Measurements from ENCODE around the gene PHLDB1. TPM values are rescaled to one million over a fixed set of nuclear protein-coding genes. Genes with fewer than 3 reads are reported as not detected.

Gene PHLDB1
- polyA plus RNA-seq, 1 of the 3 experiments (the other 2 are of a cell fraction) = 89.4 TPM

DNA sequence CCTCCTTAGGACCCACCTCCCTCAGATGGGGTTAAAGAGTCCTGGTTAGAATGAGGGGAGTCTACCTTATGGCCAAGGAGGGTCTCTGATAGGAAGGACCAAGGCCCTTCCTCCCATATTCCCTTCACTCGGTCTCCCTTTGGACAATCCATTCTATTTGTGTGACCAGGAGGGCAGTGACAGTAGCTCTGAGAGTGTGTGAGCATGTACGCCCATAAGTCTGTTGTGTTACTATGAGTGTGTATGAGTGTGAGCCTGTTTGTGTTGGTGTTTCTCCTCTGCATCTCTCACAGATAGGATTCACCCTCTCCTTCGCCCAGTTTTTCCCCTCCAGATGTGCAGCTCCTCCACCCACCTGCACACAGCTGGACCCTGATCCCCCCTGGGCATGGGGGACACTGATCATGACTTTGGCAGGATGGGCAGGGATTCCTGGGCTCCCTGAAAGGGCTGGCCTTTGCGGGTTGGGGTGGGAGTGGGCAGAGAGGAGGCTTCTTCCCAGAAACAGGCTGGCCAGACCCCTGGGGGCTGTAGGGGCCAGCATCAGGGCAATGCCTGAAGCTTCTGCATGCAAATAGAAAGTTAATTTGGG lies 14.5 kb downstream of the PHLDB1 start:
- Histone ChIP-seq H3K36me3 (replicated peaks in 1 of 2; ENCODE audit: control insufficient read depth in 1 of 2, insufficient read depth in 2 of 2, low read length in 1 of 2) (peaks cover 16 to 27% of the 10 kb centered on the region in 2 experiments), H3K9me3 (no peaks in the 10 kb centered on the region), H3K79me2 (ENCODE audit: insufficient read depth) (peaks cover 68% of the 10 kb centered on the region), H3K27ac (ENCODE audit: low read depth in 2 of 2, low read length in 1 of 2) (peak overlapping the region; percentile 97 to 100), H3K9me2 (no peaks in the 10 kb centered on the region), H2AFZ (ENCODE audit: low read depth) (no peak overlapping the region), H3K27me3 (ENCODE audit: insufficient read depth) (no peaks in the 10 kb centered on the region), H3K4me2 (peak overlapping the region; percentile 100), H3K4me3 (ENCODE audit: low read depth in 2 of 2, low read length in 1 of 2) (peak overlapping the region; percentile 79 to 95), H3K4me1 (ENCODE audit: control insufficient read depth in 1 of 2, insufficient read depth in 2 of 2, low read depth in 1 of 2, low read length in 1 of 2) (peaks cover 43 to 66% of the 10 kb centered on the region in 2 experiments), H3K9ac (peak overlapping the region; percentile 86), H3F3A (replicated peaks; ENCODE audit: insufficient read depth) (peaks cover 57% of the 10 kb centered on the region), H4K20me1 (ENCODE audit: insufficient read depth) (peaks cover 35% of the 10 kb centered on the region)
- CTCF ChIA-PET = interaction anchor here (0.6 to 8.1 kb wide), 8 partner anchors 10 to 716 kb away, joined by 3 to 63 read pairs (median 4); partner anchors contain the start of gene PHLDB1
- POLR2A ChIA-PET = interaction anchor here (0.7 to 3.1 kb wide), 8 partner anchors 9 to 169 kb away, joined by 3 to 30 read pairs (median 5); partner anchors contain the start of genes DDX6 and PHLDB1
- no peak for DNase-seq
- peak; percentile 3; the same call in 1 of the 2 replicates for TF ChIP-seq RCOR1 (IDR thresholded peaks at IDR 0.05; ENCODE audit: low read length)
- no peak for TF ChIP-seq CHD2 (IDR thresholded peaks at IDR 0.05; ENCODE audit: low read length, partially characterized antibody)
- 8% methylated on average over 2 of the region's 4 CpGs for WGBS (ENCODE audit: low lambda C conversion rate)

DNA sequence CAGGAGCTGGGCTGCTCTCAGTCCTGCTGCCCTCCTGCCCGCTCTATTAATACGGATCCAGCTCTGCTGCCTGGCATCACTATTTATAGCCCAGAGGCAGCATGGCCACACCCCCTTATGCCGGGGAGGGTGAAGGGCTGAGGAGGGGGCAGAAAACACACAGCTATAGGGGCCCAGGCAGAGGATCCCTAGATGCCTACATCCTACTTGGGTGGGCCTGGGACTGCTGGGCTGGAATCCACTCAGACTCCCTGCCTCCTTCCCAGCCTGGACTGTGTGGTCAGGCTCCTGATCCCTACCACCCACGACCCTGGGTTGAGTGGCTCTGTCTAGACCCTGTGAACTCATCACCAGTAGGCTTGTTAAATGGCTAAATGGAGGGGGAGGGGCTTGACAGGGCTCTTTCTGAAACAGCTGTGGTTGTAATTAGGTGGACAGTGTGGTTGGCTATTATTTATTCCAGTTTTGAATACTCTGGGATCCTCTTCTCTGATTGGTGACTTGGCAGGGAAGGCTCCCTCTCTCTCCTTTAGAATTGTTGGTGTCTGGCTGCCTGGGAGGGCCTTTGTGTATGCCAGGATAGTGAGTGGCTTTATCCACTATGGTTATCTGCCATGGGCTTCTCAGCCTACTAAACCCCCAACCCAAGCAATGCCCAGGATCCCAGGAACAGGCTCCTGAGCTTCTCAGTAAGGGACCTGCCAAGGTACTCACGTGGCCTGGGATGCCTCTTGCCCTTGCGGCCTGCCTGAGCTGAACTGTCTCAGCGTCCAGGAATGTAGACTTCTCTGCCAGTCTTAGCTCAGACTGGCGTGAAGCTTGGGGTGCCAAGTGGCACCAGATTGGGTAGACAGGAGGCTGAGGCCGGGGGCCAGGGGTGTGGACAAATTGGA lies 15.2 kb downstream of the PHLDB1 start:
- Histone ChIP-seq H3K36me3 (replicated peaks in 1 of 2; ENCODE audit: control insufficient read depth in 1 of 2, insufficient read depth in 2 of 2, low read length in 1 of 2) (peaks cover 23 to 34% of the 10 kb centered on the region in 2 experiments), H3K4me2 (peak overlapping the region; percentile 100), H3K9ac (peak overlapping the region; percentile 86), H4K20me1 (ENCODE audit: insufficient read depth) (peaks cover 42% of the 10 kb centered on the region), H3K9me2 (no peaks in the 10 kb centered on the region), H3K27me3 (ENCODE audit: insufficient read depth) (no peaks in the 10 kb centered on the region), H3K4me3 (ENCODE audit: low read depth in 2 of 2, low read length in 1 of 2) (peak overlapping the region; percentile 79 to 95), H3K4me1 (ENCODE audit: control insufficient read depth in 1 of 2, insufficient read depth in 2 of 2, low read depth in 1 of 2, low read length in 1 of 2) (peaks cover 37 to 66% of the 10 kb centered on the region in 2 experiments), H3K9me3 (no peaks in the 10 kb centered on the region), H3F3A (replicated peaks; ENCODE audit: insufficient read depth) (peaks cover 50% of the 10 kb centered on the region), H3K27ac (ENCODE audit: low read depth in 2 of 2, low read length in 1 of 2) (peak overlapping the region; percentile 97 to 100), H2AFZ (ENCODE audit: low read depth) (no peak overlapping the region), H3K79me2 (ENCODE audit: insufficient read depth) (peaks cover 75% of the 10 kb centered on the region)
- peak; percentile 67 for DNase-seq
- ChIA-PET POLR2A (interaction anchor here (0.7 to 3.1 kb wide), 8 partner anchors 9 to 168 kb away, joined by 3 to 30 read pairs (median 5); partner anchors contain the start of genes DDX6 and PHLDB1), CTCF (interaction anchor here (0.6 to 8.1 kb wide), 10 partner anchors 11 to 716 kb away, joined by 3 to 63 read pairs (median 4); partner anchors contain the start of gene PHLDB1)
- 6% methylated on average over 8 of the region's 9 CpGs for WGBS (ENCODE audit: low lambda C conversion rate)
- 0 out of 2 replicates have a peak, but pooled peaks have one; percentile 5 for TF ChIP-seq NFIC (IDR thresholded peaks at IDR 0.05; ENCODE audit: borderline replicate concordance)
- TF ChIP-seq GATA2 (CRISPR knock-in tag; IDR thresholded peaks at IDR 0.05) = no peak
- TF ChIP-seq, protein P1, sequence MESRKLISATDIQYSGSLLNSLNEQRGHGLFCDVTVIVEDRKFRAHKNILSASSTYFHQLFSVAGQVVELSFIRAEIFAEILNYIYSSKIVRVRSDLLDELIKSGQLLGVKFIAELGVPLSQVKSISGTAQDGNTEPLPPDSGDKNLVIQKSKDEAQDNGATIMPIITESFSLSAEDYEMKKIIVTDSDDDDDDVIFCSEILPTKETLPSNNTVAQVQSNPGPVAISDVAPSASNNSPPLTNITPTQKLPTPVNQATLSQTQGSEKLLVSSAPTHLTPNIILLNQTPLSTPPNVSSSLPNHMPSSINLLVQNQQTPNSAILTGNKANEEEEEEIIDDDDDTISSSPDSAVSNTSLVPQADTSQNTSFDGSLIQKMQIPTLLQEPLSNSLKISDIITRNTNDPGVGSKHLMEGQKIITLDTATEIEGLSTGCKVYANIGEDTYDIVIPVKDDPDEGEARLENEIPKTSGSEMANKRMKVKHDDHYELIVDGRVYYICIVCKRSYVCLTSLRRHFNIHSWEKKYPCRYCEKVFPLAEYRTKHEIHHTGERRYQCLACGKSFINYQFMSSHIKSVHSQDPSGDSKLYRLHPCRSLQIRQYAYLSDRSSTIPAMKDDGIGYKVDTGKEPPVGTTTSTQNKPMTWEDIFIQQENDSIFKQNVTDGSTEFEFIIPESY (IDR thresholded peaks at IDR 0.05; ENCODE audit: borderline replicate concordance, low read depth) = no peak
- peak; percentile 45; the same call in 1 of the 2 replicates for TF ChIP-seq FOSL2 (IDR thresholded peaks at IDR 0.05; ENCODE audit: borderline replicate concordance, low read depth)
- TF ChIP-seq ELF1 (IDR thresholded peaks at IDR 0.05) = no peak
- no peak for TF ChIP-seq MXI1 (IDR thresholded peaks at IDR 0.05; ENCODE audit: low read depth, low read length)
- no peak for TF ChIP-seq FOXM1 (IDR thresholded peaks at IDR 0.05; ENCODE audit: low read depth)
- TF ChIP-seq CHD2 (IDR thresholded peaks at IDR 0.05; ENCODE audit: low read length, partially characterized antibody) = no peak
- no peak; the same call in 1 of the 2 replicates for TF ChIP-seq RXRA (IDR thresholded peaks at IDR 0.05; ENCODE audit: borderline replicate concordance, low read depth)
- TF ChIP-seq, protein P2, sequence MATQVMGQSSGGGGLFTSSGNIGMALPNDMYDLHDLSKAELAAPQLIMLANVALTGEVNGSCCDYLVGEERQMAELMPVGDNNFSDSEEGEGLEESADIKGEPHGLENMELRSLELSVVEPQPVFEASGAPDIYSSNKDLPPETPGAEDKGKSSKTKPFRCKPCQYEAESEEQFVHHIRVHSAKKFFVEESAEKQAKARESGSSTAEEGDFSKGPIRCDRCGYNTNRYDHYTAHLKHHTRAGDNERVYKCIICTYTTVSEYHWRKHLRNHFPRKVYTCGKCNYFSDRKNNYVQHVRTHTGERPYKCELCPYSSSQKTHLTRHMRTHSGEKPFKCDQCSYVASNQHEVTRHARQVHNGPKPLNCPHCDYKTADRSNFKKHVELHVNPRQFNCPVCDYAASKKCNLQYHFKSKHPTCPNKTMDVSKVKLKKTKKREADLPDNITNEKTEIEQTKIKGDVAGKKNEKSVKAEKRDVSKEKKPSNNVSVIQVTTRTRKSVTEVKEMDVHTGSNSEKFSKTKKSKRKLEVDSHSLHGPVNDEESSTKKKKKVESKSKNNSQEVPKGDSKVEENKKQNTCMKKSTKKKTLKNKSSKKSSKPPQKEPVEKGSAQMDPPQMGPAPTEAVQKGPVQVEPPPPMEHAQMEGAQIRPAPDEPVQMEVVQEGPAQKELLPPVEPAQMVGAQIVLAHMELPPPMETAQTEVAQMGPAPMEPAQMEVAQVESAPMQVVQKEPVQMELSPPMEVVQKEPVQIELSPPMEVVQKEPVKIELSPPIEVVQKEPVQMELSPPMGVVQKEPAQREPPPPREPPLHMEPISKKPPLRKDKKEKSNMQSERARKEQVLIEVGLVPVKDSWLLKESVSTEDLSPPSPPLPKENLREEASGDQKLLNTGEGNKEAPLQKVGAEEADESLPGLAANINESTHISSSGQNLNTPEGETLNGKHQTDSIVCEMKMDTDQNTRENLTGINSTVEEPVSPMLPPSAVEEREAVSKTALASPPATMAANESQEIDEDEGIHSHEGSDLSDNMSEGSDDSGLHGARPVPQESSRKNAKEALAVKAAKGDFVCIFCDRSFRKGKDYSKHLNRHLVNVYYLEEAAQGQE (IDR thresholded peaks at IDR 0.05; ENCODE audit: low read depth, low read length) = 0 out of 2 replicates have a peak, but pooled peaks have one; percentile 30
- TF ChIP-seq, protein P3, sequence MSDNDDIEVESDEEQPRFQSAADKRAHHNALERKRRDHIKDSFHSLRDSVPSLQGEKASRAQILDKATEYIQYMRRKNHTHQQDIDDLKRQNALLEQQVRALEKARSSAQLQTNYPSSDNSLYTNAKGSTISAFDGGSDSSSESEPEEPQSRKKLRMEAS (IDR thresholded peaks at IDR 0.05; ENCODE audit: low read depth) = peak; percentile 90
- TF ChIP-seq, protein P4, sequence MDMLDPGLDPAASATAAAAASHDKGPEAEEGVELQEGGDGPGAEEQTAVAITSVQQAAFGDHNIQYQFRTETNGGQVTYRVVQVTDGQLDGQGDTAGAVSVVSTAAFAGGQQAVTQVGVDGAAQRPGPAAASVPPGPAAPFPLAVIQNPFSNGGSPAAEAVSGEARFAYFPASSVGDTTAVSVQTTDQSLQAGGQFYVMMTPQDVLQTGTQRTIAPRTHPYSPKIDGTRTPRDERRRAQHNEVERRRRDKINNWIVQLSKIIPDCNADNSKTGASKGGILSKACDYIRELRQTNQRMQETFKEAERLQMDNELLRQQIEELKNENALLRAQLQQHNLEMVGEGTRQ (IDR thresholded peaks at IDR 0.05; ENCODE audit: borderline replicate concordance, low read depth, low read length) = no peak
- peak; percentile 56; the same call in 1 of the 2 replicates for TF ChIP-seq RFX5 (IDR thresholded peaks at IDR 0.05; ENCODE audit: low read length)
- TF ChIP-seq FOXJ3 (CRISPR knock-in tag; IDR thresholded peaks at IDR 0.05) = no peak
- TF ChIP-seq RCOR1 (IDR thresholded peaks at IDR 0.05; ENCODE audit: low read length) = no peak
- no peak for TF ChIP-seq RAD21 (IDR thresholded peaks at IDR 0.05; ENCODE audit: low read length)

All from SK-N-SH (cell line).